OCI-LY1 (cell line): ENCODE results near the gene CUBN.

ENCODE experiments used
- H2AFZ ChIP-seq: fragments of 200-600 bp; sonication (generic), shearing (Covaris generic); 2 replicates; pipeline ENCODE4 v1.6.0; 2014; ENCODE audit warnings: antibody characterized with exemption, mild to moderate bottlenecking, low read length
- H3F3A ChIP-seq: fragments of 200-600 bp; sonication (generic), shearing (Covaris generic); 2 replicates; pipeline ENCODE4 v1.6.0; 2014; ENCODE audit warnings: mild to moderate bottlenecking, antibody characterized with exemption, low read length, moderate library complexity; ENCODE audit not compliant: insufficient read depth
- H3K27ac ChIP-seq: fragments of 200-600 bp; sonication (generic); 2 replicates; pipeline ENCODE4 v1.5.1; 2014; ENCODE audit warnings: low read length, mixed run types, mild to moderate bottlenecking, low read depth; ENCODE audit not compliant: poor library complexity, severe bottlenecking
- H3K27me3 ChIP-seq: fragments of 200-600 bp; sonication (generic); 2 replicates; pipeline ENCODE4 v1.6.0; 2014; ENCODE audit warnings: antibody characterized with exemption, mild to moderate bottlenecking, low read length, moderate library complexity; ENCODE audit not compliant: insufficient read depth
- H3K36me3 ChIP-seq: fragments of 200-600 bp; sonication (generic); 2 replicates; pipeline ENCODE4 v1.6.1; 2014; ENCODE audit warnings: mild to moderate bottlenecking, antibody characterized with exemption, low read length, moderate library complexity, mixed read lengths; ENCODE audit not compliant: insufficient read depth
- H3K4me1 ChIP-seq: fragments of 200-600 bp; sonication (generic); 2 replicates; pipeline ENCODE4 v1.5.1; 2014; ENCODE audit warnings: mild to moderate bottlenecking, low read length, moderate library complexity; ENCODE audit not compliant: insufficient read depth, severe bottlenecking
- H3K4me2 ChIP-seq: fragments of 200-600 bp; sonication (generic), shearing (Covaris generic); 2 replicates; pipeline ENCODE4 v1.6.1; 2014; ENCODE audit warnings: low read length
- H3K4me3 ChIP-seq: fragments of 200-600 bp; sonication (generic); 2 replicates; pipeline ENCODE4 v1.5.1; 2014; ENCODE audit warnings: low read length, low read depth, mild to moderate bottlenecking, mixed read lengths; ENCODE audit not compliant: poor library complexity, severe bottlenecking
- H3K79me2 ChIP-seq: fragments of 200-600 bp; shearing (Covaris generic); 2 replicates; pipeline ENCODE4 v1.6.1; 2016; ENCODE audit warnings: mixed run types, low read length, mixed read lengths; ENCODE audit not compliant: insufficient read depth
- H3K9ac ChIP-seq: fragments of 200-600 bp; sonication (generic), shearing (Covaris generic); 2 replicates; pipeline ENCODE4 v1.6.1; 2014; ENCODE audit warnings: mild to moderate bottlenecking, low read length, mixed read lengths
- H3K9me2 ChIP-seq: fragments of 200-600 bp; sonication (generic), shearing (Covaris generic); 2 replicates; pipeline ENCODE4 v1.6.1; 2014; ENCODE audit warnings: low read depth, mild to moderate bottlenecking, low read length, mixed read lengths
- H3K9me3 ChIP-seq: fragments of 200-600 bp; shearing (Covaris generic); 2 replicates; pipeline ENCODE4 v1.6.1; 2014; ENCODE audit warnings: low read length, mixed read lengths
- H4K20me1 ChIP-seq: fragments of 200-600 bp; sonication (generic), shearing (Covaris generic); 2 replicates; pipeline ENCODE4 v1.6.0; 2016; ENCODE audit warnings: mild to moderate bottlenecking, low read length; ENCODE audit not compliant: insufficient read depth
- EZH2 ChIP-seq: fragments of 200-600 bp; sonication (generic), shearing (Covaris generic); IDR thresholded peaks from 2 replicates; pipeline ENCODE4 v1.8.0; 2017; ENCODE audit warnings: borderline replicate concordance, mixed run types, mild to moderate bottlenecking, antibody characterized with exemption, low read length, moderate library complexity, mixed read lengths
- TF ChIP-seq, protein P1 (sequence below): fragments of 200-600 bp; sonication (generic), shearing (Covaris generic); IDR thresholded peaks from 2 replicates; pipeline ENCODE4 v1.5.1; 2017; ENCODE audit warnings: mild to moderate bottlenecking, antibody characterized with exemption, low read length, moderate library complexity, mixed read lengths

CUBN gene

GRCh38 chr10:16822726-16823360 lies 306.8 kb downstream of the CUBN start:
- Histone ChIP-seq H4K20me1 (no peaks in the 10 kb centered on the region), H3K9me3 (no peaks in the 10 kb centered on the region; the same call in 1 of the 2 replicates), H3K4me3 (no peak overlapping the region), H3K79me2 (no peaks in the 10 kb centered on the region), H3K36me3 (no peaks in the 10 kb centered on the region), H2AFZ (no peak overlapping the region), H3K27me3 (no peaks in the 10 kb centered on the region), H3K4me1 (peaks cover 5% of the 10 kb centered on the region), H3F3A (no peaks in the 10 kb centered on the region), H3K27ac (no peak overlapping the region), H3K4me2 (no peak overlapping the region), H3K9me2 (no peaks in the 10 kb centered on the region), H3K9ac (no peak overlapping the region)
- TF ChIP-seq EZH2: no peak
- TF ChIP-seq, protein P1, sequence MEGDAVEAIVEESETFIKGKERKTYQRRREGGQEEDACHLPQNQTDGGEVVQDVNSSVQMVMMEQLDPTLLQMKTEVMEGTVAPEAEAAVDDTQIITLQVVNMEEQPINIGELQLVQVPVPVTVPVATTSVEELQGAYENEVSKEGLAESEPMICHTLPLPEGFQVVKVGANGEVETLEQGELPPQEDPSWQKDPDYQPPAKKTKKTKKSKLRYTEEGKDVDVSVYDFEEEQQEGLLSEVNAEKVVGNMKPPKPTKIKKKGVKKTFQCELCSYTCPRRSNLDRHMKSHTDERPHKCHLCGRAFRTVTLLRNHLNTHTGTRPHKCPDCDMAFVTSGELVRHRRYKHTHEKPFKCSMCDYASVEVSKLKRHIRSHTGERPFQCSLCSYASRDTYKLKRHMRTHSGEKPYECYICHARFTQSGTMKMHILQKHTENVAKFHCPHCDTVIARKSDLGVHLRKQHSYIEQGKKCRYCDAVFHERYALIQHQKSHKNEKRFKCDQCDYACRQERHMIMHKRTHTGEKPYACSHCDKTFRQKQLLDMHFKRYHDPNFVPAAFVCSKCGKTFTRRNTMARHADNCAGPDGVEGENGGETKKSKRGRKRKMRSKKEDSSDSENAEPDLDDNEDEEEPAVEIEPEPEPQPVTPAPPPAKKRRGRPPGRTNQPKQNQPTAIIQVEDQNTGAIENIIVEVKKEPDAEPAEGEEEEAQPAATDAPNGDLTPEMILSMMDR: no peak

DNA sequence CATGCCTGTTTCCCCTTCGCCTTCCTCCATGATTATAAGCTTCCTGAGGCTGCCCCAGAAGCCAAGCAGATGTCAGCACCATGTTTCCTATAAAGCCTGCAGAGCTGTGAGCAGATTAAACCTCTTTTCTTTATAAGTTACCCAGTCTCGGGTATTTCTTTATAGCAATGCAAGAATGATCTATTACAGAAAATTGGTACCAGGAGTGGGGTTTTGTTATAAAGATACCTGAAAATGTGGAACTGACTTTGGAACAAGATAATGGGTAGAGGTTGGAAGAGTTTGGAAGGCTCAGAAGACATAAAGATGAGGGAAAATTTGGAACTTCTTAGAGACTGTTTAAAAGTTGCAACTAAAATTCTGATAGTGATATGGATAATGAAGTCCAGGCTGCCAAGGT lies 307.6 kb downstream of the CUBN start:
- no peaks in the 10 kb centered on the region; the same call in 1 of the 2 replicates for H3K9me3 ChIP-seq
- no peaks in the 10 kb centered on the region for H3K27me3 ChIP-seq
- H4K20me1 ChIP-seq: no peaks in the 10 kb centered on the region
- H3K79me2 ChIP-seq: no peaks in the 10 kb centered on the region
- H2AFZ ChIP-seq: no peak overlapping the region
- H3K4me2 ChIP-seq: no peak overlapping the region
- no peaks in the 10 kb centered on the region for H3K36me3 ChIP-seq
- no peaks in the 10 kb centered on the region for H3K9me2 ChIP-seq
- H3K27ac ChIP-seq: no peak overlapping the region
- H3F3A ChIP-seq: no peaks in the 10 kb centered on the region
- no peak overlapping the region for H3K4me3 ChIP-seq
- H3K4me1 ChIP-seq: peaks cover 6% of the 10 kb centered on the region
- no peak overlapping the region for H3K9ac ChIP-seq
- TF ChIP-seq, protein P1: no peak
- no peak for TF ChIP-seq EZH2

GRCh38 chr10:16820421-16820820 lies 309.2 kb downstream of the CUBN start:
- Histone ChIP-seq H3K9me3 (no peaks in the 10 kb centered on the region; the same call in 1 of the 2 replicates), H3F3A (no peaks in the 10 kb centered on the region), H3K9me2 (no peaks in the 10 kb centered on the region), H3K4me2 (no peak overlapping the region), H3K27ac (no peak overlapping the region), H3K4me3 (no peak overlapping the region), H2AFZ (no peak overlapping the region), H3K4me1 (peaks cover 20% of the 10 kb centered on the region), H4K20me1 (no peaks in the 10 kb centered on the region), H3K9ac (no peak overlapping the region), H3K36me3 (no peaks in the 10 kb centered on the region), H3K79me2 (no peaks in the 10 kb centered on the region), H3K27me3 (no peaks in the 10 kb centered on the region)
- TF ChIP-seq, protein P1: no peak
- TF ChIP-seq EZH2: no peak
